HepG2 (cell line): ENCODE results near the gene RSPRY1. TPM values are rescaled to one million over a fixed set of nuclear protein-coding genes. Genes with fewer than 3 reads are reported as not detected.

ENCODE experiments used
- DMAP1 ChIP-seq: IDR thresholded peaks from 2 replicates; pipeline ENCODE4 v1.6.1; 2016
- DR1 ChIP-seq: sonication (generic); formaldehyde crosslinking; IDR thresholded peaks from 2 replicates; pipeline ENCODE4 v1.8.0; 2021; ENCODE audit warnings: mild to moderate bottlenecking, missing genetic modification reagents, inconsistent platforms
- JARID2 ChIP-seq: sonication (generic); formaldehyde crosslinking; IDR thresholded peaks from 2 replicates; pipeline ENCODE4 v1.8.1; 2023; ENCODE audit warnings: missing genetic modification reagents, inconsistent platforms; ENCODE audit not compliant: insufficient replicate concordance
- MAFG ChIP-seq: sonication (generic); formaldehyde crosslinking; IDR thresholded peaks from 2 replicates; pipeline ENCODE4 v1.5.1; 2020; ENCODE audit warnings: mild to moderate bottlenecking, missing genetic modification reagents
- MAFK ChIP-seq, 2 experiments: IDR thresholded peaks in 1 of 2; conservative IDR thresholded peaks in 1 of 2; 2 replicates each; pipeline ENCODE4 v1.6.1; 2011; ENCODE audit warnings: improper control_type of control experiment in 2 of 2, low read length in 2 of 2
- MTF1 ChIP-seq: sonication (generic); formaldehyde crosslinking; IDR thresholded peaks from 2 replicates; pipeline ENCODE4 v1.5.0; 2020; ENCODE audit warnings: missing genetic modification reagents
- PHB2 ChIP-seq: fragments of 450-650 bp; IDR thresholded peaks from 2 replicates; pipeline ENCODE4 v1.6.1; 2018; ENCODE audit not compliant: partially characterized antibody
- RXRA ChIP-seq: sonication (generic); formaldehyde crosslinking; IDR thresholded peaks from 2 replicates; pipeline ENCODE4 v1.5.1; 2020; ENCODE audit warnings: missing genetic modification reagents
- SALL2 ChIP-seq: sonication (generic); formaldehyde crosslinking; IDR thresholded peaks from 2 replicates; pipeline ENCODE4 v1.8.1; 2023; ENCODE audit warnings: mild to moderate bottlenecking, missing genetic modification reagents, inconsistent platforms
- TARDBP ChIP-seq: sonication (generic); formaldehyde crosslinking; IDR thresholded peaks from 2 replicates; pipeline ENCODE4 v1.8.0; 2022; ENCODE audit warnings: mild to moderate bottlenecking, missing genetic modification reagents
- TCF7L2 ChIP-seq: IDR thresholded peaks from 2 replicates; pipeline ENCODE4 v1.6.1; 2011; ENCODE audit warnings: mild to moderate bottlenecking, low read depth, low read length, moderate library complexity
- TEAD2 ChIP-seq: sonication (generic); formaldehyde crosslinking; IDR thresholded peaks from 2 replicates; pipeline ENCODE4 v1.9.0; 2021; ENCODE audit warnings: missing genetic modification reagents
- TGIF2 ChIP-seq: IDR thresholded peaks from 2 replicates; pipeline ENCODE4 v1.6.1; 2016; ENCODE audit warnings: control low read depth, missing compliant biosample characterization
- ZC3H4 ChIP-seq: sonication (generic); formaldehyde crosslinking; IDR thresholded peaks from 2 replicates; pipeline ENCODE4 v1.4.0; 2020; ENCODE audit warnings: missing genetic modification reagents, borderline replicate concordance
- ZFP1 ChIP-seq: IDR thresholded peaks from 2 replicates; pipeline ENCODE4 v1.6.1; 2016
- ZFYVE20 ChIP-seq: sonication (generic); formaldehyde crosslinking; IDR thresholded peaks from 2 replicates; pipeline ENCODE4 v1.8.0; 2023; ENCODE audit warnings: low read depth, mild to moderate bottlenecking, moderate library complexity, missing genetic modification reagents, borderline replicate concordance
- ZNF180 ChIP-seq: sonication (generic); formaldehyde crosslinking; IDR thresholded peaks from 2 replicates; pipeline ENCODE4 v1.4.0; 2020; ENCODE audit warnings: low read depth, missing genetic modification reagents, borderline replicate concordance
- ZNF781 ChIP-seq: sonication (generic); formaldehyde crosslinking; IDR thresholded peaks from 2 replicates; pipeline ENCODE4 v1.5.1; 2020; ENCODE audit warnings: borderline replicate concordance, mild to moderate bottlenecking, missing genetic modification reagents; ENCODE audit errors: not compliant biosample characterization
- polyA plus RNA-seq, 8 experiments: library from polyadenylated mRNA; depleted of rRNA in 3 of 8; stranded (reverse) in 7 of 8; unstranded in 1 of 8; fragments of >200 nt; fragmentation: Illumina TruSeq in 4 of 8; extraction: Trizol in 4 of 8; gene quantifications; 2 replicates each; pipeline versions ENCODE4 v1.2.1 to v1.2.3, GENCODE V29; 2011 to 2016; ENCODE audit warnings: low read depth in 4 of 8, missing spikeins in 1 of 8, mixed read lengths in 1 of 8; ENCODE audit not compliant: insufficient read depth in 1 of 8
- total RNA-seq, 5 experiments: library from RNA; depleted of rRNA; stranded (reverse); fragments of >200 nt; fragmentation: Illumina TruSeq; extraction: Trizol; gene quantifications; 2 replicates each; pipeline ENCODE4 v1.2.3, GENCODE V29; 2016; ENCODE audit warnings: low read depth in 1 of 5
- TF ChIP-seq, protein P1 (sequence below): sonication (generic); formaldehyde crosslinking; IDR thresholded peaks from 2 replicates; pipeline ENCODE4 v1.8.0; 2022; ENCODE audit warnings: mild to moderate bottlenecking, missing genetic modification reagents, moderate library complexity
- TF ChIP-seq, protein P2 (sequence below): sonication (generic); formaldehyde crosslinking; IDR thresholded peaks from 2 replicates; pipeline ENCODE4 v1.5.0; 2020; ENCODE audit warnings: missing genetic modification reagents
- TF ChIP-seq, protein P3 (sequence below): sonication (generic); formaldehyde crosslinking; IDR thresholded peaks from 2 replicates; pipeline ENCODE4 v1.9.0; 2022; ENCODE audit warnings: low read depth, missing genetic modification reagents
- TF ChIP-seq, protein P4 (sequence below): IDR thresholded peaks from 2 replicates; pipeline ENCODE4 v1.6.1; 2018; ENCODE audit warnings: missing genetic modification reagents
- TF ChIP-seq, protein P5 (sequence below): sonication (generic); formaldehyde crosslinking; IDR thresholded peaks from 2 replicates; pipeline ENCODE4 v1.5.1; 2020; ENCODE audit warnings: missing genetic modification reagents, mild to moderate bottlenecking, borderline replicate concordance

Gene RSPRY1
- total and polyA plus RNA-seq, 2 of the 13 experiments (the other 11 are each of a cell fraction or from before 2014, with no cell fraction given), result 53.4 to 61.0 TPM

GRCh38 chr16:57279780-57280638, 93.9 kb downstream of the RSPRY1 start (continued):
- TF ChIP-seq, protein P1, sequence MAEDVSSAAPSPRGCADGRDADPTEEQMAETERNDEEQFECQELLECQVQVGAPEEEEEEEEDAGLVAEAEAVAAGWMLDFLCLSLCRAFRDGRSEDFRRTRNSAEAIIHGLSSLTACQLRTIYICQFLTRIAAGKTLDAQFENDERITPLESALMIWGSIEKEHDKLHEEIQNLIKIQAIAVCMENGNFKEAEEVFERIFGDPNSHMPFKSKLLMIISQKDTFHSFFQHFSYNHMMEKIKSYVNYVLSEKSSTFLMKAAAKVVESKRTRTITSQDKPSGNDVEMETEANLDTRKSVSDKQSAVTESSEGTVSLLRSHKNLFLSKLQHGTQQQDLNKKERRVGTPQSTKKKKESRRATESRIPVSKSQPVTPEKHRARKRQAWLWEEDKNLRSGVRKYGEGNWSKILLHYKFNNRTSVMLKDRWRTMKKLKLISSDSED (CRISPR knock-in tag), result no peak
- TF ChIP-seq, protein P2, sequence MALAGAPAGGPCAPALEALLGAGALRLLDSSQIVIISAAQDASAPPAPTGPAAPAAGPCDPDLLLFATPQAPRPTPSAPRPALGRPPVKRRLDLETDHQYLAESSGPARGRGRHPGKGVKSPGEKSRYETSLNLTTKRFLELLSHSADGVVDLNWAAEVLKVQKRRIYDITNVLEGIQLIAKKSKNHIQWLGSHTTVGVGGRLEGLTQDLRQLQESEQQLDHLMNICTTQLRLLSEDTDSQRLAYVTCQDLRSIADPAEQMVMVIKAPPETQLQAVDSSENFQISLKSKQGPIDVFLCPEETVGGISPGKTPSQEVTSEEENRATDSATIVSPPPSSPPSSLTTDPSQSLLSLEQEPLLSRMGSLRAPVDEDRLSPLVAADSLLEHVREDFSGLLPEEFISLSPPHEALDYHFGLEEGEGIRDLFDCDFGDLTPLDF (CRISPR knock-in tag), result no peak; the same call in 1 of the 2 replicates
- TF ChIP-seq DR1, result no peak; the same call in 1 of the 2 replicates
- TF ChIP-seq, protein P3, sequence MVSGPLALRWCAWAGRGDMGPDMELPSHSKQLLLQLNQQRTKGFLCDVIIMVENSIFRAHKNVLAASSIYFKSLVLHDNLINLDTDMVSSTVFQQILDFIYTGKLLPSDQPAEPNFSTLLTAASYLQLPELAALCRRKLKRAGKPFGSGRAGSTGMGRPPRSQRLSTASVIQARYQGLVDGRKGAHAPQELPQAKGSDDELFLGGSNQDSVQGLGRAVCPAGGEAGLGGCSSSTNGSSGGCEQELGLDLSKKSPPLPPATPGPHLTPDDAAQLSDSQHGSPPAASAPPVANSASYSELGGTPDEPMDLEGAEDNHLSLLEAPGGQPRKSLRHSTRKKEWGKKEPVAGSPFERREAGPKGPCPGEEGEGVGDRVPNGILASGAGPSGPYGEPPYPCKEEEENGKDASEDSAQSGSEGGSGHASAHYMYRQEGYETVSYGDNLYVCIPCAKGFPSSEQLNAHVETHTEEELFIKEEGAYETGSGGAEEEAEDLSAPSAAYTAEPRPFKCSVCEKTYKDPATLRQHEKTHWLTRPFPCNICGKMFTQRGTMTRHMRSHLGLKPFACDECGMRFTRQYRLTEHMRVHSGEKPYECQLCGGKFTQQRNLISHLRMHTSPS (CRISPR knock-in tag), result peak; percentile 95
- peak; percentile 70 for TF ChIP-seq DMAP1 (CRISPR knock-in tag)
- TF ChIP-seq ZNF180 (CRISPR knock-in tag), result no peak
- TF ChIP-seq TCF7L2, result no peak
- TF ChIP-seq, protein P4, sequence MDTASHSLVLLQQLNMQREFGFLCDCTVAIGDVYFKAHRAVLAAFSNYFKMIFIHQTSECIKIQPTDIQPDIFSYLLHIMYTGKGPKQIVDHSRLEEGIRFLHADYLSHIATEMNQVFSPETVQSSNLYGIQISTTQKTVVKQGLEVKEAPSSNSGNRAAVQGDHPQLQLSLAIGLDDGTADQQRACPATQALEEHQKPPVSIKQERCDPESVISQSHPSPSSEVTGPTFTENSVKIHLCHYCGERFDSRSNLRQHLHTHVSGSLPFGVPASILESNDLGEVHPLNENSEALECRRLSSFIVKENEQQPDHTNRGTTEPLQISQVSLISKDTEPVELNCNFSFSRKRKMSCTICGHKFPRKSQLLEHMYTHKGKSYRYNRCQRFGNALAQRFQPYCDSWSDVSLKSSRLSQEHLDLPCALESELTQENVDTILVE (CRISPR knock-in tag), result peak; percentile 93
- TF ChIP-seq JARID2, result peak; percentile 73
- TF ChIP-seq MAFG, result no peak
- 0 out of 2 replicates have a peak, but pooled peaks have one; percentile 10 for TF ChIP-seq MTF1
- peak in 1 of 2 experiments; percentile 34; a peak in 1 of 4 replicates for TF ChIP-seq MAFK (conservative IDR thresholded peaks at IDR 0.05 in 1 of 2, IDR thresholded peaks at IDR 0.05 in 1 of 2; ENCODE audit: low read length in 2 of 2)
- TF ChIP-seq ZFYVE20 (CRISPR knock-in tag), result no peak
- no peak for TF ChIP-seq PHB2
- peak; percentile 96 for TF ChIP-seq RXRA (CRISPR knock-in tag)
- TF ChIP-seq, protein P5, sequence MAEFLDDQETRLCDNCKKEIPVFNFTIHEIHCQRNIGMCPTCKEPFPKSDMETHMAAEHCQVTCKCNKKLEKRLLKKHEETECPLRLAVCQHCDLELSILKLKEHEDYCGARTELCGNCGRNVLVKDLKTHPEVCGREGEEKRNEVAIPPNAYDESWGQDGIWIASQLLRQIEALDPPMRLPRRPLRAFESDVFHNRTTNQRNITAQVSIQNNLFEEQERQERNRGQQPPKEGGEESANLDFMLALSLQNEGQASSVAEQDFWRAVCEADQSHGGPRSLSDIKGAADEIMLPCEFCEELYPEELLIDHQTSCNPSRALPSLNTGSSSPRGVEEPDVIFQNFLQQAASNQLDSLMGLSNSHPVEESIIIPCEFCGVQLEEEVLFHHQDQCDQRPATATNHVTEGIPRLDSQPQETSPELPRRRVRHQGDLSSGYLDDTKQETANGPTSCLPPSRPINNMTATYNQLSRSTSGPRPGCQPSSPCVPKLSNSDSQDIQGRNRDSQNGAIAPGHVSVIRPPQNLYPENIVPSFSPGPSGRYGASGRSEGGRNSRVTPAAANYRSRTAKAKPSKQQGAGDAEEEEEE, result no peak
- peak; percentile 70 for TF ChIP-seq ZNF781 (CRISPR knock-in tag)
- TF ChIP-seq TARDBP (CRISPR knock-in tag), result peak; percentile 97
- TF ChIP-seq ZC3H4, result no peak
- TF ChIP-seq TGIF2, result no peak
- TF ChIP-seq SALL2 (CRISPR knock-in tag), result peak; percentile 81; the same call in 1 of the 2 replicates
- TF ChIP-seq ZFP1 (CRISPR knock-in tag), result peak; percentile 95
- TF ChIP-seq TEAD2 (CRISPR knock-in tag), result no peak
